RKO (cell line): Measurements from ENCODE around the gene PDE4A.
"Not testable (repeated sequence)": the region's sequence is repeated elsewhere in the genome, so short reads cannot be mapped to it uniquely, and the experiment has no call there.

Experiments used
- DNase-seq: peaks from one replicate; pipeline ENCODE4 v3.0.0-alpha.2; 2016; ENCODE audit warnings: low spot score

PDE4A gene

DNA sequence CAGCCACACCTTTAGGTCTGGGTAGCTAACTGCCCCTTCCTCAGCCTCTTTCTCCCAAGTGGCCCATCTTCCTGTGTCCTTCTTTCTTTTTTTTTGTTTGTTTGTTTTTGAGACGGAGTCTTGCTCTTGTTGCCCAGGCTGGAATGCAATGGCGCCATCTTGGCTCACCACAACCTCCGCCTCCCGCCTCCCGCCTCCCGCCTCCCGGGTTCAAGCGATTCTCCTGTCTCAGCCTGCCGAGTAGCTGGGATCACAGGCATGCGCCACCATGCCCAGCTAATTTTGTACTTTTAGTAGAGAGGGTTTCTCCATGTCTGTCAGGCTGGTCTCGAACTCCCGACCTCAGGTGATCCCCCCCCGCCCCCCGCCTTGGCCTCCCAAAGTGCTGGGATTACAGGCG lies 41.7 kb downstream of the PDE4A start:
- not testable (repeated sequence) for DNase-seq

DNA sequence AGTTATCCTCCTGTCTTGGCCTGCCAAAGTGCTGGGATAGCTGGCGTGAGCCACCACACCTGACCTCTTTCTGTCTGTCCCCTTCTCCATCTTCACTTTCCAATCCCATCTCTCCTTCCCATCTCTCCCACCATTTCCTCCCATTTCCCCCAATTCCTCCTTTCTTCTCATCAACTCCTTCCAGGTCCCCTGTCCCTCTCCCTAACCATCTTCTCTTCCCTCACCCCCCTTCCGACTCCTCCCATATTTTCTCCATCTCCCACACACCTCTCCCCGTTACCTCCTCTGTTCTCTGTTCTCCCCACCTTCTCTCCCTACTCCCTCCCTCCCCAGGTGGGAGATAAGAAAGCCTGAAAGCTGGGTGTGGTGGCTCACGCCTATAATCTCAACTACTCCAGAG lies 42.2 kb downstream of the PDE4A start:
- DNase-seq: no peak

DNA sequence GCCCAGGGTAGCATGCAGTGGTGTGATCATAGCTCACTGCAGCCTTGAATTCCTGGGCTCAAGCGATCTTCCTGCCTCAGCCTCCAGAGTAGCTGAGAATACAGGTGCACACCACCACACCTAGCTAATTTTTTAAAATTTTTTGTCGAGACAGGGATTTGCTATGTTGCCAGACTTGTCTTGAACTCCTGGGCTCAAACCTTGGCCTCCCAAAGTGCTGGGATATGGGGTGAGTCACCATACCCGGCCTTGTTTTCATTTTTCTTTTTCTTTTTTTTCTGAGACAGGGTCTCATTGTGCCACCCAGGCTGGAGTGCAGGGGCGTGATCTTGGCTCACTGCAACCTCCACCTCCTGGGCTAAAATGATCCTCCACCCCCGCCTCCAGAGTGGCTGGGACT lies 44.1 kb downstream of the PDE4A start:
- no peak for DNase-seq

DNA sequence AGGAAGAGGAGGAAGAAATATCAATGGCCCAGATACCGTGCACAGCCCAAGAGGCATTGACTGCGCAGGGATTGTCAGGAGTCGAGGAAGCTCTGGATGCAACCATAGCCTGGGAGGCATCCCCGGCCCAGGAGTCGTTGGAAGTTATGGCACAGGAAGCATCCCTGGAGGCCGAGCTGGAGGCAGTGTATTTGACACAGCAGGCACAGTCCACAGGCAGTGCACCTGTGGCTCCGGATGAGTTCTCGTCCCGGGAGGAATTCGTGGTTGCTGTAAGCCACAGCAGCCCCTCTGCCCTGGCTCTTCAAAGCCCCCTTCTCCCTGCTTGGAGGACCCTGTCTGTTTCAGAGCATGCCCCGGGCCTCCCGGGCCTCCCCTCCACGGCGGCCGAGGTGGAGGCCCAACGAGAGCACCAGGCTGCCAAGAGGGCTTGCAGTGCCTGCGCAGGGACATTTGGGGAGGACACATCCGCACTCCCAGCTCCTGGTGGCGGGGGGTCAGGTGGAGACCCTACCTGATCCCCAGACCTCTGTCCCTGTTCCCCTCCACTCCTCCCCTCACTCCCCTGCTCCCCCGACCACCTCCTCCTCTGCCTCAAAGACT lies 46.9 kb downstream of the PDE4A start:
- DNase-seq: no peak

DNA sequence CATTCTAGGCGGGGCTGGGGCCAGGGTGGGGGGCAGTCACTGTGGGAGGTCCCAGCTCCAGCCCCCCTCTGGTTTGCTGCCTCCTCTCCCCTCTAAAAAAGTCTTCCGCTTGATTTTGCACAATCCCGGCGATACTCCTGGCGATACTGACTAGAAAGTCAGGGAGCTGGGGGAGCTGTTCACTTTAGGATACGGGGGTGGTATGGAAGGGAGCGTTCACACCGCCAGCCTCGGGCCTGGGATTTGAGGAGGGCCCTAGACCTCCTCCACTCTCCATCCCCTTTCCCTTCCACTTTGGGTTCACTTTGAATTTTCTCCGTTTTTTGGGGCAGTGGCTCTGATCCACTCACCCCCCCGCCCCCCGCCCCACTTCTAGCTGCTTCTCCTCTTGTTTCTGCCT lies 47.8 kb downstream of the PDE4A start:
- no peak for DNase-seq

DNA sequence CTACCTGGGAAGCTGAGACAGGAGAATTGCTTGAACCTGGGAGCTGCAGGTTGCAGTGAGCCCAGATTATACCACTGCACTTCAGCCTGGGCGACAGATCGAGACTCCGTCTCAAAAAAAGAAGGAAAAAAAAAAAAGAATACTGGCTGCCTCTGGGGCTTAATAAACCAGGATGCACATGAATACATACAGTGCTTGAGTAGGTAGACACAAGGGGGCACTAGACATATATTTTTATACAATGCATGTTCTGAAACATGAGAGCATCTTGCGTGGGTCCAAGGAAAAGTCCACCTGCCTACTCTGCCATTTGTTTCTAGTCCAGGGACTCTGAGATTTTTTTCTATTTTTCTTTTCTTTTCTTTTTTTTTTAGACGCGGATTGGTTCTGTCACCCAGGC lies 51.6 kb downstream of the PDE4A start:
- DNase-seq: peak; percentile 62

DNA sequence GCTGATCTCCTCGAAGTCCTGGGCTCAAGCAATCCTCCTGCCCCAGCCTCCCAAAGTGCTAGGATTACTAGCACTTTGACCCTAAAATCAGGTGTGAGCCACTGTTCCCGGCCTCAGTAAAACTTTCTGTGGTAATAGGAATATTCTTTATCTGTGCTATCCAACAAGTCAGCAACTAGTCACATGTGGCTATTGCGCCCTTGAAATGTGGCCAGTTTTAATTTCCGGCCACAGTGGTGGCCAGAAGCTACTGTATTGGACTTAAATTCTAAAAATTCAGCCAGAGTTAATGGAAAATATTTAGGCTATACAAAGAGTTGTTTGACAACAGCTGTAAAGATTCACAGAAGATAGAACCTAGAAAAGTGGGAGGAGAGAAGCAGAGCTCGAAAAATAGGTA lies 52.9 kb downstream of the PDE4A start:
- no peak for DNase-seq

DNA sequence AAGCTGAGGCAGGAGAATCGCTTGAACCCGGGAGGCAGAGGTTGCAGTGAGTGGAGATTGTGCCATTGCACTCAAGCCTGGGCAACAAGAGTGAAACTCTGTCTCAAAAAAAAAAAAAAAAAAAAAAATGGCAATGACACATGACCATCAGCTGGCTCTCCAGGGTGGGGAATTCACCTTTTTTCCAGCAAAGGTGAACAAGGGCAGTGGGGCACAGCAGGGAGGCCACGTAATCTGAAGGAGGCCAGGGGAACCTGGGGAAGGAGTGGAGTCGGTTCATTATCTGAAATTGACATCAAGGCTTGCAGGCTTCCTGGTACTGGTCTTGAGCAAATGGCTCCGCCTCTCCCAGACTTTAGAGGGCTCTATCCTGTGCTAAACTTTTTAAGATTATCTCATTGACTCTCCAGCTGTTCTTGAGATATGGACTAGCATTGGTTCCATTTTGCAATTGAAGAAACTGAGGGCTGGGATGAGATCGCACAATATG lies 54.7 kb downstream of the PDE4A start:
- no peak for DNase-seq

DNA sequence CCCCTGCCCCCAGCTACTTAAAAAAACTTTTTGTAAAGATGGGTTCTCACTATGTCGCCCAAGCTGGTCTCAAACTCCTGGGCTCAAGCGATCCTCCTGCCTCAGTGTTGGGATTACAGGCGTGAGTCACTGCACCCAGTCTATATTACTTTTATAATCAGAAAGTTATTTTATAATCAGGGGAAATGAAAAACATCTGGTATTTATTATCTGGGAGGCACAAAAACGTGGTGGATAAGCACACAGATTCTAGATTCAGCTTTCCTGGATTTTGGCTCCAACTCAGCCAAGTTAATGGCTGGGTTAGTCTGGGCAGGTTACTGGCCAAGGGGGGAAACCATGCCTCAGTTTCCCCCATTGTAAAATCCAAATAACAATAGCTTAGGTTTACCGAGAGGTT lies 58.1 kb downstream of the PDE4A start:
- no peak for DNase-seq

DNA sequence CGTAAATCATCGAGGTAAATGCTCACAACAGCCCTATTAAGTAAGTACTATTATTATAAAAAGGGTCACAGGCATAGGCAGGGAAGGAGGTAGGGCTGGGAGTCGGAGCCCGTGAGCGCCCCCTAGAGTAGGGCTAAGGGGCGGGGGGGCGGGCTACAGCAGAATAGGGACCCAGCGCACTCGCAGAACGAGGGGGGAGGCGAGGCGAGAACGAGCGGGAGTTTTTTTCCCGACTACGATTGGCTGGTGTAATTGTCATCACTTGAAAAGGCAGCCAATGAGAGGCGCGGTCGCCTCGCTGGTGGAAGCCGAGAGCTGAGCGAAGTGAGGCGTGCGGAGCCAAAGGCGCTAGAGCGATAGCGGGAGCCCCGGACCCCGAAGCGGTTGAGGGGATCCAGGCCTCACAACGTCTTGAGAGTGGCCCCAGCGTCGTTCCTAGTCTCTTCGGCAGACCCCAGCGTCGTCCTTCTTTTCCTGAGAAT lies 58.6 kb downstream of the PDE4A start:
- no peak for DNase-seq

DNA sequence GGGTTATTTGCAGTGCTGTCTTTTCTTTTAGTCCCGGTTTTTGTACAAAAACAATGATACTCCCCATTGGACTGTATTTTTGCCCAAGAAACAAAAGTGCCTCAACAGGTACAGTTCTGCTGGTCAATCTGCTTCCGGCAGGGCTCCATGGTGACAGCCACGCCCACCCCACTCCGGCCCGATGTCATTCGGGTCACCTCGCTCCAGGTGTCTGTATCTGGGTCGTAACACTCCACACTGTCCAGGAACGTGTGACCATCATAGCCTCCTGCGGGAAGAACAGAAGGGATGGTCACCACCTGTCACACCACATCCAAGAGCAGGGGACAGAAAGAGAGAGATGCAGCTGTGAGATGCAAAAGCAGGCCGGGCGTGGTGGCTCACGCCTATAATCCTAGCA lies 66.2 kb downstream of the PDE4A start:
- DNase-seq: no peak

DNA sequence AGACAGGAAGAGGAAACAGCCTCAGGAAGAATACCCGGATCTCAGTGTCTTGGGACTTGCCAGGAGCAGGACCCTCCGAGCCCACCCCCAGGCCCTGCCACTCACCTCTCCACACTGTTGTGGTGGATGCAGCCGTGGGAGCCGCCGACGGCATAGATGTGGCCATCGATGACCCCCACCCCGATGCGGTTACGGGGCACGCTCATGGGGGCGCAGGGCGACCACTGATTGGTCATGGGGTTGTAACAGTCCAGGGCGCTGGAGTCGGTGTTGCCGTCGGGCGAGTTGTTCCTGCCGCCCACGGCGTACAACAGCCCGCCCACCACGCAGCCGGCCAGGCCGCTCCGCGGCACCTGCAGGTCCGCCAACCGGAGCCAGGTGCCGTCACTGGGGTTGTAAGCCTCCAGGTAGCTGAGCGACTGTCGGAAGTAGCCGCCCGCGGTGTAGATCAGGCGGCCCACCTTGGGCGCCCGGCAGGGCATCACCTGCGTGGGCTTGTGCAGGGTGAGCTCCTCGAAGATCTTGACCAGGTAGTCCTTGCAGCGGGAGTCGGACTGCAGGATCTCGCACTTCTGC lies 71.2 kb downstream of the PDE4A start:
- no peak for DNase-seq

DNA sequence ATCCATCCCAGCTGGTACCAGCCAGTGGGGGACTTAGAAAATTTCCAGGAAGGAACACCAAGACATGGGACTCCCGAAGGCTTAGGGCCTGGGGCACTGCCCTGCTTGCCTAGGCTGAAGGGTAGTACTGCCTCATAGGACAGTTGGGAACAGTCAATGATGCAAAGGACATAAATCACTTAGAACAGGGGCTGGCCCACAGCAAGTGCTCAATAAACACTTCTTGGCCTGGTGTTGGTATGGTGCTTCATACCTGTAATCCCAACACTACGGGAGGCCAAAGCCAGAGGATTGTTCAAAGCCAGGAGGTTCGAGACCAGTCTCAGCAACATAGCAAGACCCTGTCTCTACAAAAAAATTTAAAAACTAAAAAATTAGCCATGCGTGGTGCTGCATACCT lies 77.0 kb downstream of the PDE4A start:
- DNase-seq: no peak

DNA sequence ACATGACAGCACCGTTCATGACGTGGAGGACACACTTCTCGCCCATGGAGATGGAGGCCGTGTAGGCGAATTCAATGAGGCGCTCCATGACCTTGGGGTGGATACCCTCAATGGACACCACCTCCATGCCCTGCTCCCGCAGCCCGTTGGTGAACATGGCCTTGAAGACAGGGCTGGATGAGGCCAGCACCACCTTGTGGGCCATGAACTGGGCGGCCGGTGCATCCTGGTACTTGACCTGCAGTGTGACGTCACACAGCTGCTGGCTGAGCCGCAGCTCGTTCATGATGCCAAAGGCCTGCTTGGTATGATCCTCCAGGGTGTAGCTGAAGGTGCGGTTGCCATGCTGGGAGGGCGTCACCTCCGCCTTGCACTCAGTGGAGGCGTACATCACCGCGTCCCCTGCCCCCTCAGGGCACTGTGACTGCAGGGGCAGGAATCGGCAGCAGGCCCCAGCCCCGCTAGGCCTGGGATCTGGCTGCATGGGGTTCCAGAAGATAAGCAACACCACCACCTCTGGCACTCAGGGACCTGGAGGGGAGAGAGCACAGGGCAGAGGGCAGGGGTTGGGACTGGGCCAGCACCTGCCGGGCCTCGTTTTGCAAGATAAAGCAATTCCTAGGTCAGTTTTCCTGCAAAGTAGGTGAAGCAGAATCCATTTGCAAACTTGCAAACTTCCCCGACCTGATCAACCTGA lies 79.4 kb downstream of the PDE4A start:
- no peak for DNase-seq

DNA sequence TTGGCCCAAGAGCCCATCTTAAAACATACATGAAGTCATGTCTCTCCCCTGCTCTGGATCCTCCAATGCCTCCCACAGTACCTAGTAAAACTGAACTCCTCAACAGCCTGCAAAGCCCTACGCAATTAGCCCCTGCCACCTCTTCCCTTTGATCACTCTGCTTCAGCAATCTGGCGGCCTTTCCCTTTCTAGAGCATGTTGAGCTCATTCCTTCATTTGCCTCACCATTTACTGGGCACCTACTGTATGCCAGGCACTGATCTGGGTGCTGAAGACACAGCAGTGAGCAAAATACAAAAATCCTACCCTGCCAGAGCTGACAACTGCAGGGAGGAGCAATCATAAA lies 79.9 kb downstream of the PDE4A start:
- no peak for DNase-seq

DNA sequence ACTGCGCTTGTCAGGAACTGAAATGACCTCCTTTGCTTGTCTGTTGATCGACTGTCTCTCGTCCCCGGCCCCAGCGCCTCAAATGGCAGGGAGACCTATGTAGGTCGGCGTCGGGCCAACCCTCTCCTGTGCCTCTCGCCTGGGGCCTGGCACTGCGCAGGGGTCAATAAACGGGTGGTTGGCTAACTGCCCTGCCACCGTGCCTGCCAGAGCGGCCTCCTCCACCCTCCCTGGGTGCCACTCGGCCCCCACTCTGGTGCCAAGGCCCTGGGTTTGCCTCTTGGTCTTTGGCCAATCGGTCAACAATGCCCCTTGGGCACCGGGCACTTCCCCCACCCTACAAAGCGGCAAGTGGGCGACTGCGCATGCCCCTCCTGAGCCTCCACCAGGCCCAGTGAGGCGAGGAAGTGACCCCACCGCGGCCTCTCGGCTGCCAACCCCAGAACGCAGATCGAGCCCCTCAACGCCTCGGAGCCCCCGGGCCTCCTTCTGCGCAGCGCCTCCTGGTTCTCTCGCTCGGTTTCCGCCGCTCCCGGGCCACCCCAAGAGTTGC lies 81.7 kb downstream of the PDE4A start:
- DNase-seq: peak; percentile 57

DNA sequence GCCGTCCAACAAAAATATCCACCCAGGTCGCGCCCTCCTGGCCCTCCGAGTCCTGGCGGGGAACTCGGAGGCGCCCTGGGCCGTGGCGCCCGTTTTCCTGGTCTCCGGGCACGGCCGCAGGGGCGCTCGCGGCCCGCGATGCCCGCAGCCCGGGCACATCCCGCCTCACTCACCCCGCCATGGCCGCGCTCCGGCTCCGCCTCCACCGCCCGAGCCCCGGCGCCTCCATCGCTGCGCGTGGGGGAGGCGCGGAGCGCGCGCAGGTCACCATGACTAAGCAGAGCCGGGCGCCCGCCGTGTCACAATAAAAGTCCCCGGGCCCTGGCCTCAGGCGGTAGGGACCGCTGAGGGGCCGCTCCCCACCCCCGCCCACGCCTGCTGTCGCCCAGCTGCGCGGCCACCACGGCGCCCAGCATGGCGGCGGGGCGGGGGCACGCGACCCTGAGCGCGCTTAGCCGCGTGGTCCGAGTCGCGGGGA lies 82.2 kb downstream of the PDE4A start:
- DNase-seq: peak; percentile 93

DNA sequence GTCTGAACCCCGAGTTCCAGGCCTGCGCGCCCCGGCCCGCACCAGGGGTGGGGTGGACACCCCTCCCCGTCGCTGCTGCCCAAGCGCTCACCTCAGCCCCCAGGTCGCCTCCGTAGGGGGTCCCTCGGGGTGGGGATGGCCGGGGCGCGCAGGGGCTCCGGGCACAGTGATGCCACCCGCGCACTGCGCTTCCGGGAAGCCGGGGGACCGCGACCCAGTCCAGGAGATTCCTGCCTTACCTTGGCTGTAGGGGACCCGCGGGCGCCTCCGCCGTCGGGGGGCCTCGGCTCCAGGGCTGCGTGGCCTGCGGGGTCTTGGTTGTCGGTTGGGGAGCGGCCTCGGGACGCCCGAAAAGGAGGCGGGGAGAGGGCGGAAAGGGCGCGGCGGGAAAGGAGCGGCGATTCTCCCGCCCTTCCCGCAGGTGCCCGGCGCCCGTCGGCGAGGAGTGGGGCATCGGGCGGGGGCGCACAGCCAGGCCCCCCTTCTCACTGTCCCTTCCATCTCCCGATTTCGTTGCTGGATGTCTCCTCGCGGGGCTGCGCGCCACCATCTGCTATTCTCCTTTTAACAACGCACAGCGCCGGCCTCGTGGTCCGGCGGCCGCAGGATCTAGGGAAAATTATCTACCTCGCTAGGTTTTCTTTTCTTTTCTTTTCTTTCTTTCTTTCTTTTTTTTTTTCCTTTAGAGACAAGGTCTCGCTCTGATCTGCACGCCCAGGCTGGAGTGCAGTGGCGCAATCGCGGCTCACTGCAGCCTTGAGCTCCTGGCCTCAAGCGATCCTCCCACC lies 82.9 kb downstream of the PDE4A start, which contains the start of gene KEAP1:
TSS of gene KEAP1 (minus strand) at position 355 of the 788 bp plus-strand sequence. CDS start 3,323 bp downstream, outside the sequence.
- DNase-seq: peak; percentile 19

DNA sequence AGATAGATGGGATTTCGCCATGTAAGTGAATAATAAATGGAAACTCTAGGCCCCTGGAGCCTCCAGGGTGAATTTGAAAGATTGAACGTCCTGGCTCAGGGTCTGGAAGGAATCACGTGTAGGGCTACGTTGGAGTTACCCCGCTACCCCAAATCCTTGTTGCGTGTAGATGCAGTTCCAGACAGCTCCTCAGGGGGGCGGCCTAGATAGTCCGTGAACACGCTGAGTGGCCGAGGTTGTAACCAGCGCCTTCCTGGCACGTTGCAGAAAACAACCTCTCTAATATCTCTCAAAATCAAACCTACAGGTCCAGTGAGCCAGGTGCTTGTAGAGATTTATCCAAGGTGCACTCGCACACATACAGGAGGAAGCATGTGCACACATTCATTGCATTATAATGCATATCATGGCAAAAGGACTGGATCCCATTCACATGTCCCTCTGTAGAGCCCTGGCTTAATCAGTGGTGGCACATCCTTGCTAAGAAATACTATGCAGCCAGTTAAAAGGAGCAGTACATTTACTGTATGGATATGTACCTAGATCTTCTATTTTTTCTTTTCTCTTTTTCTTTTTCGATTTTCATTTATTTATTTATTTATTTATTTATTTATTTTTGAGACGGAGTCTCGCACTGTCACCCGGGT lies 85.4 kb downstream of the PDE4A start:
- peak; percentile 48 for DNase-seq

DNA sequence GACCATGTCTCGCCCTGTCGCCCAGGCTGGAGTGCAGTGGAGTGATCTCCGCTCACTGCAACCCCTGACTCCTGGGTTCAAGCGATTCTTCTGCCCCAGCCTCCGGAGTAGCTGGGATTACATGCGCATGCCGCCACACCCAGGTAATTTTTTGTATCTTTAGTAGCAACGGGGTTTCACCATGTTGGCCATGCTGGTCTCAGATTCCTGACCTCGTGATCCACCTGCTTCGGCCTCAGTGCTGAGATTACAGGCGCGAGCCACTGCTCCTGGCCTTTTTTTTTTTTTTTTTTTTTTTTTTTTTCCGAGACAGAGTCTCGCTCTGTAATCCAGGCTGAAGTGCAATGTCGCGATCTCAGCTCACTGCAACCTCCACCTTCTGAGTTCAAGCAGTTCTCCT lies 87.7 kb downstream of the PDE4A start:
- no peak for DNase-seq

DNA sequence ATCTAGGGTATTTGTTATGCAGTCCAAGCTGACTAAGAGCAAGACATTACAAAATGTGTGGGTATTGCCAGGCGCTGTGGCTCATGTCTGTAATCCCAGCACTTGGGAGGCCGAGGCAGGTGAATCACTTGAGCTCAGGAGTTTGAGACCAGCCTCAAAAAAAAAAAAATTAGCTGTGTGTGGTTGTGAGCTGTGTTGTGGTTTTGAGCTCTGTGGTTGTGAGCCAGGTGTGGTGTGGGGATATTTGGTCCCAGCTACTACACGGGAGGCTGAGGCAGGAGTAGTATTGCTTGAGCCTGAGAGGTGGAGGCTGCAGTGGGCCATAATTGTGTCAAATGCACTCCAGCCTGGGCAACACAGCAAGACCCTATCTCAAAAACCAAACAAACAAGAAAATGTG lies 88.4 kb downstream of the PDE4A start:
- DNase-seq: no peak
